Measurements from ENCODE around the gene NUP160.

The NUP160 gene

GRCh38 chr11:47732271-47732670, 115.9 kb downstream of the NUP160 start:
- no peak for DNase-seq (ENCODE audit: low read depth)
- no peak overlapping the region for H3K4me3 ChIP-seq (replicated peaks; ENCODE audit: low read depth, low read length)
- no peak for TF ChIP-seq CTCF (IDR thresholded peaks at IDR 0.05; ENCODE audit: low read length, missing control alignments)

GRCh38 chr11:47731475-47731874, 116.7 kb downstream of the NUP160 start:
- DNase-seq (ENCODE audit: low read depth): no peak
- no peak for TF ChIP-seq CTCF (IDR thresholded peaks at IDR 0.05; ENCODE audit: low read length, missing control alignments)
- H3K4me3 ChIP-seq (replicated peaks; ENCODE audit: low read depth, low read length): no peak overlapping the region

Measured in fibroblast of pulmonary artery (primary cell).